Measurements from ENCODE around the gene NIF3L1. TPM values are rescaled to one million over a fixed set of nuclear protein-coding genes. Genes with fewer than 3 reads are reported as not detected.

The NIF3L1 gene
- 10 to 100 TPM in 3 of 4 donors, 1 to 10 TPM in 1; 9.8 to 23.5 (median 15.9) TPM for total RNA-seq
- 10 to 100 TPM; 24.6 to 30.7 (median 29.1) TPM for polyA plus RNA-seq

- peak; percentile 98 for DNase-seq
- Histone ChIP-seq H3K27me3 (no peaks in the 10 kb centered on the region), H3K27ac (peak within 1 kb of the TSS; percentile 93 to 96 (median 94)), H3K4me1 (peaks cover 0 to 33% (median 20%) of the 10 kb centered on the region in 4 donors), H3K4me3 (peak within 1 kb of the TSS; percentile 62 to 76 (median 73)), H3K9me3 (no peaks in the 10 kb centered on the region), H3K36me3 (peaks cover 0 to 18% (median 3%) of the 10 kb centered on the region in 4 donors)
- 0% methylated on average over 50 of the region's 50 CpGs for WGBS, 2 donors
- intact Hi-C loops (cut with DNase I), result loop anchor here (1.0 to 5.0 kb wide), 3 partner anchors 25 to 183 kb away; partner anchors contain the start of genes CLK1, HYCC2 and NDUFB3
- TF ChIP-seq CTCF (IDR thresholded peaks at IDR 0.05) (no peak), POLR2AphosphoS5 (IDR thresholded peaks at IDR 0.05) (peak; percentile 39 to 84 (median 82)), EP300 (IDR thresholded peaks at IDR 0.05) (peak in 2 of 4 donors; percentile 19 to 35), POLR2A (IDR thresholded peaks at IDR 0.05) (peak in 1 of 2 donors; percentile 49)
Measured at GRCh38 chr2:200888704-200889625, at the start of gene NIF3L1, which contains the start of gene PPIL3. NIF3L1 (plus strand) TSS chr2:200889371; CDS start chr2:200891944, 2,573 bp downstream. PPIL3 (minus strand) TSS chr2:200889077; CDS start chr2:200887615, 1,462 bp downstream.

GRCh38 chr2:200839513-200839912 is 49.7 kb upstream of the NIF3L1 start:
- no peak for DNase-seq
- H3K4me3 ChIP-seq, result no peak overlapping the region
- no peaks in the 10 kb centered on the region for H3K27me3 ChIP-seq
- H3K27ac ChIP-seq, result no peak overlapping the region
- TF ChIP-seq POLR2A (IDR thresholded peaks at IDR 0.05), result no peak
- TF ChIP-seq EP300 (IDR thresholded peaks at IDR 0.05), result no peak
- no peaks in the 10 kb centered on the region for H3K4me1 ChIP-seq
- intact Hi-C loops (cut with DNase I), result no loop called here
- H3K9me3 ChIP-seq, result peaks cover 0 to 11% (median 5%) of the 10 kb centered on the region in 4 donors
- H3K36me3 ChIP-seq, result no peaks in the 10 kb centered on the region
- 91% methylated on average over 3 of the region's 3 CpGs for WGBS, 2 donors

- TF ChIP-seq POLR2AphosphoS5 (IDR thresholded peaks at IDR 0.05) (no peak), CTCF (IDR thresholded peaks at IDR 0.05) (no peak), EP300 (IDR thresholded peaks at IDR 0.05) (no peak), POLR2A (IDR thresholded peaks at IDR 0.05) (no peak)
- Histone ChIP-seq H3K27ac (no peak overlapping the region), H3K36me3 (no peaks in the 10 kb centered on the region), H3K4me3 (no peak overlapping the region), H3K27me3 (no peaks in the 10 kb centered on the region), H3K4me1 (no peaks in the 10 kb centered on the region), H3K9me3 (no peaks in the 10 kb centered on the region)
- intact Hi-C loops (cut with DNase I), result no loop called here
- no peak for DNase-seq
- WGBS, 2 donors, result 93 to 95% methylated on average over 24 of the region's 24 CpGs
Measured at GRCh38 chr2:200843993-200844948, 44.9 kb upstream of the NIF3L1 start.

- no peaks in the 10 kb centered on the region for H3K4me1 ChIP-seq
- intact Hi-C loops (cut with DNase I), result no loop called here
- H3K9me3 ChIP-seq, result no peaks in the 10 kb centered on the region
- 91 to 94% methylated on average over 5 of the region's 5 CpGs for WGBS, 2 donors
- H3K27ac ChIP-seq, result no peak overlapping the region
- DNase-seq, result no peak
- no peaks in the 10 kb centered on the region for H3K27me3 ChIP-seq
- no peak overlapping the region for H3K4me3 ChIP-seq
- TF ChIP-seq EP300 (IDR thresholded peaks at IDR 0.05) (no peak), CTCF (IDR thresholded peaks at IDR 0.05) (no peak), POLR2A (IDR thresholded peaks at IDR 0.05) (no peak), POLR2AphosphoS5 (IDR thresholded peaks at IDR 0.05) (no peak)
- no peaks in the 10 kb centered on the region for H3K36me3 ChIP-seq
Measured at GRCh38 chr2:200845194-200845593, 44.0 kb upstream of the NIF3L1 start.
